Measurements from ENCODE around the gene RHBDL2. TPM values are rescaled to one million over a fixed set of nuclear protein-coding genes. Genes with fewer than 3 reads are reported as not detected.

The RHBDL2 gene
- total and polyA plus RNA-seq, 2 of the 13 experiments (the other 11 are each of a cell fraction or from before 2014, with no cell fraction given): 3.3 to 5.4 TPM

DNA sequence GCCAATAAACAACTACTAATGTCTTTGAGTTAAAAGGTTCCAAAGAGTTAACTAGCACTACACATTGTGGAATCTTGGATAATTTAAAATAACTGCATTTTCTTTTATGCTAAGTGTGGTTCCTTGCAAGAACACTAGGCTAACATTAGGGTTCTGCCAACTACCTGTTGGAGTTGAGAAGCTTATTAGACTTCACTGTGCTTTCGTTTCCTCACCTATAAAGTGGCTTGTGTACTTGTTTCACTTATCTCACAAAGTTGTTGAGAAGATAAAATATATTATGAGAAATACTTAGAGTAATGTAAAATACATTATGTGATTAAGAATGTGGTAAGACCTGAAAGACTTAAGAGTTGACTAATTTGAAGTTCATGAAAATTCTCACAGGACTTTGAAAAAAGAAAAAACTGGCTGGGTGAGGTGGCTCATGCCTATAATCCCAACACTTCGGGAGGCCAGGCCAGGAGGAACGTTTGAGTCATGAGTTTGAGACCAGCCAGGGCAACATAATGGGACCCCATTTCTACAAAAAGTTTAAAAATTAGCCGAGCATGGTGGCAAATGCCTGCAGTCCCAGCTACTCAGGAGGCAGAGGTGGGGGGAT, 76.4 kb downstream of the RHBDL2 start:
- no peak for DNase-seq (ENCODE audit: low spot score)
- 88% methylated on average over 4 of the region's 4 CpGs for WGBS (ENCODE audit: low lambda C conversion rate)
- TF ChIP-seq, protein P1, sequence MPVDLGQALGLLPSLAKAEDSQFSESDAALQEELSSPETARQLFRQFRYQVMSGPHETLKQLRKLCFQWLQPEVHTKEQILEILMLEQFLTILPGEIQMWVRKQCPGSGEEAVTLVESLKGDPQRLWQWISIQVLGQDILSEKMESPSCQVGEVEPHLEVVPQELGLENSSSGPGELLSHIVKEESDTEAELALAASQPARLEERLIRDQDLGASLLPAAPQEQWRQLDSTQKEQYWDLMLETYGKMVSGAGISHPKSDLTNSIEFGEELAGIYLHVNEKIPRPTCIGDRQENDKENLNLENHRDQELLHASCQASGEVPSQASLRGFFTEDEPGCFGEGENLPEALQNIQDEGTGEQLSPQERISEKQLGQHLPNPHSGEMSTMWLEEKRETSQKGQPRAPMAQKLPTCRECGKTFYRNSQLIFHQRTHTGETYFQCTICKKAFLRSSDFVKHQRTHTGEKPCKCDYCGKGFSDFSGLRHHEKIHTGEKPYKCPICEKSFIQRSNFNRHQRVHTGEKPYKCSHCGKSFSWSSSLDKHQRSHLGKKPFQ (CRISPR knock-in tag; IDR thresholded peaks at IDR 0.05; ENCODE audit: insufficient replicate concordance): no peak
- TF ChIP-seq, protein P2, sequence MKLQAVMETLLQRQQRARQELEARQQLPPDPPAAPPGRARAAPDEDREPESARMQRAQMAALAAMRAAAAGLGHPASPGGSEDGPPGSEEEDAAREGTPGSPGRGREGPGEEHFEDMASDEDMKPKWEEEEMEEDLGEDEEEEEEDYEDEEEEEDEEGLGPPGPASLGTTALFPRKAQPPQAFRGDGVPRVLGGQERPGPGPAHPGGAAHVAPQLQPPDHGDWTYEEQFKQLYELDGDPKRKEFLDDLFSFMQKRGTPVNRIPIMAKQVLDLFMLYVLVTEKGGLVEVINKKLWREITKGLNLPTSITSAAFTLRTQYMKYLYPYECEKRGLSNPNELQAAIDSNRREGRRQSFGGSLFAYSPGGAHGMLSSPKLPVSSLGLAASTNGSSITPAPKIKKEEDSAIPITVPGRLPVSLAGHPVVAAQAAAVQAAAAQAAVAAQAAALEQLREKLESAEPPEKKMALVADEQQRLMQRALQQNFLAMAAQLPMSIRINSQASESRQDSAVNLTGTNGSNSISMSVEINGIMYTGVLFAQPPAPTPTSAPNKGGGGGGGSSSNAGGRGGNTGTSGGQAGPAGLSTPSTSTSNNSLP (IDR thresholded peaks at IDR 0.05; ENCODE audit: low read depth, low read length): no peak
- TF ChIP-seq CCDC6 (CRISPR knock-in tag; IDR thresholded peaks at IDR 0.05) (no peak), ZBTB7B (CRISPR knock-in tag; IDR thresholded peaks at IDR 0.05) (no peak), ARHGAP35 (CRISPR knock-in tag; IDR thresholded peaks at IDR 0.05; ENCODE audit: borderline replicate concordance) (no peak), ZNF547 (CRISPR knock-in tag; IDR thresholded peaks at IDR 0.05) (no peak), EHMT2 (IDR thresholded peaks at IDR 0.05; ENCODE audit: borderline replicate concordance, low read depth, low read length) (no peak), GATAD2A (CRISPR knock-in tag; IDR thresholded peaks at IDR 0.05) (no peak)
- TF ChIP-seq, protein P3, sequence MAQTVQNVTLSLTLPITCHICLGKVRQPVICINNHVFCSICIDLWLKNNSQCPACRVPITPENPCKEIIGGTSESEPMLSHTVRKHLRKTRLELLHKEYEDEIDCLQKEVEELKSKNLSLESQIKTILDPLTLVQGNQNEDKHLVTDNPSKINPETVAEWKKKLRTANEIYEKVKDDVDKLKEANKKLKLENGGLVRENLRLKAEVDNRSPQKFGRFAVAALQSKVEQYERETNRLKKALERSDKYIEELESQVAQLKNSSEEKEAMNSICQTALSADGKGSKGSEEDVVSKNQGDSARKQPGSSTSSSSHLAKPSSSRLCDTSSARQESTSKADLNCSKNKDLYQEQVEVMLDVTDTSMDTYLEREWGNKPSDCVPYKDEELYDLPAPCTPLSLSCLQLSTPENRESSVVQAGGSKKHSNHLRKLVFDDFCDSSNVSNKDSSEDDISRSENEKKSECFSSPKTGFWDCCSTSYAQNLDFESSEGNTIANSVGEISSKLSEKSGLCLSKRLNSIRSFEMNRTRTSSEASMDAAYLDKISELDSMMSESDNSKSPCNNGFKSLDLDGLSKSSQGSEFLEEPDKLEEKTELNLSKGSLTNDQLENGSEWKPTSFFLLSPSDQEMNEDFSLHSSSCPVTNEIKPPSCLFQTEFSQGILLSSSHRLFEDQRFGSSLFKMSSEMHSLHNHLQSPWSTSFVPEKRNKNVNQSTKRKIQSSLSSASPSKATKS (CRISPR knock-in tag; IDR thresholded peaks at IDR 0.05): no peak
- POLR2A ChIA-PET: no interaction called here
- CTCF ChIA-PET (ENCODE audit: low intra/inter-chr PET ratio, low total read pairs): no interaction called here
- no peaks in the 10 kb centered on the region for H4K20me1 ChIP-seq (ENCODE audit: insufficient read depth, low read length)
- no TSS peak for BruUV-seq (replicated peaks)
- peaks cover 39% of the 10 kb centered on the region for H3K4me1 ChIP-seq (ENCODE audit: insufficient read depth, low read length)
- H3K27ac ChIP-seq (ENCODE audit: extremely low read length, insufficient read depth, low read length): no peak overlapping the region
- no peak for FAIRE-seq
- peaks cover 14% of the 10 kb centered on the region for H3K79me2 ChIP-seq (ENCODE audit: insufficient read depth, low read length)
- no peaks in the 10 kb centered on the region; a peak in 1 of 5 replicates for H3K27me3 ChIP-seq (ENCODE audit: control insufficient read depth in 1 of 2, insufficient read depth in 2 of 2, low read length in 2 of 2)
- no peak overlapping the region for H2AFZ ChIP-seq (ENCODE audit: low read length)
- no peak for ATAC-seq
- no peaks in the 10 kb centered on the region; a peak in 1 of 5 replicates for H3K36me3 ChIP-seq (replicated peaks in 1 of 2; ENCODE audit: control insufficient read depth in 1 of 2, insufficient read depth in 2 of 2, low read length in 2 of 2)
- H3K9me3 ChIP-seq (ENCODE audit: low read length): no peaks in the 10 kb centered on the region
- in situ Hi-C loops (cut with HindIII; ENCODE audit: extremely low pct_ligation_motif_present, low pct_unique_long_range_greater_than_20kb) (no loop called here), intact Hi-C loops (cut with micrococcal nuclease; ENCODE audit: unreplicated experiment) (no loop called here)
- no peak overlapping the region for H3K9ac ChIP-seq (ENCODE audit: insufficient read depth, low read depth, low read length)
- no peak overlapping the region for H3K4me2 ChIP-seq (ENCODE audit: low read depth, low read length)
- no peak overlapping the region for H3K4me3 ChIP-seq (replicated peaks in 1 of 3; ENCODE audit: insufficient read depth in 1 of 3, low read depth in 2 of 3, low read length in 3 of 3)
